ENCODE results near the gene PHF10. TPM values are rescaled to one million over a fixed set of nuclear protein-coding genes. Genes with fewer than 3 reads are reported as not detected.

Gene PHF10
- total and polyA plus RNA-seq, 2 donors from 2014 or later = 34.5 to 35.9 TPM

- peaks cover 10 to 39% (median 16%) of the 10 kb centered on the region in 3 donors for H3K36me3 ChIP-seq (ENCODE audit: control insufficient read depth in 2 of 3, insufficient read depth in 3 of 3, low read length in 3 of 3)
- no peak for FAIRE-seq
Measured at GRCh38 chr6:169714595-169714994, 9.7 kb downstream of the PHF10 start.

GRCh38 chr6:169714178-169714577, 10.1 kb downstream of the PHF10 start:
- FAIRE-seq = no peak
- intact Hi-C loops (cut with DNase I) = no loop called here

More at GRCh38 chr6:169714595-169714994, 9.7 kb downstream of the PHF10 start:
- DNase-seq = no peak
- no peak for TF ChIP-seq CTCF (IDR thresholded peaks at IDR 0.05; ENCODE audit: borderline replicate concordance, extremely low read depth, insufficient read depth)
- H3K4me3 ChIP-seq (ENCODE audit: low read length in 3 of 3) = no peak overlapping the region
- H3K9me3 ChIP-seq (ENCODE audit: control insufficient read depth in 2 of 3, insufficient read depth in 1 of 3, low read length in 3 of 3) = no peaks in the 10 kb centered on the region
- no peaks in the 10 kb centered on the region for H3K27me3 ChIP-seq (ENCODE audit: control insufficient read depth, insufficient read depth, low read length)
- H3K9ac ChIP-seq (ENCODE audit: low read length in 3 of 3) = no peak overlapping the region
- no peak overlapping the region for H3K27ac ChIP-seq (ENCODE audit: low read depth in 2 of 2, low read length in 2 of 2)
- intact Hi-C loops (cut with DNase I) = no loop called here
- peaks cover 0 to 4% (median 0%) of the 10 kb centered on the region in 3 donors for H3K4me1 ChIP-seq (ENCODE audit: control insufficient read depth in 2 of 3, insufficient read depth in 2 of 3, low read depth in 1 of 3, low read length in 3 of 3)

GRCh38 chr6:169710009-169710408, 14.3 kb downstream of the PHF10 start:
- no peak overlapping the region for H3K4me3 ChIP-seq (ENCODE audit: low read length in 3 of 3)
- H3K36me3 ChIP-seq (ENCODE audit: control insufficient read depth in 2 of 3, insufficient read depth in 3 of 3, low read length in 3 of 3) = peaks cover 8 to 45% (median 21%) of the 10 kb centered on the region in 3 donors
- no peak overlapping the region for H3K9ac ChIP-seq (ENCODE audit: low read length in 3 of 3)
- no peaks in the 10 kb centered on the region for H3K9me3 ChIP-seq (ENCODE audit: control insufficient read depth in 2 of 3, insufficient read depth in 1 of 3, low read length in 3 of 3)
- H3K27ac ChIP-seq (ENCODE audit: low read depth in 2 of 2, low read length in 2 of 2) = no peak overlapping the region
- no peaks in the 10 kb centered on the region for H3K27me3 ChIP-seq (ENCODE audit: control insufficient read depth, insufficient read depth, low read length)
- DNase-seq (no peak), FAIRE-seq (no peak)
- peaks cover 0 to 6% (median 2%) of the 10 kb centered on the region in 3 donors for H3K4me1 ChIP-seq (ENCODE audit: control insufficient read depth in 2 of 3, insufficient read depth in 2 of 3, low read depth in 1 of 3, low read length in 3 of 3)
- intact Hi-C loops (cut with DNase I) = no loop called here
- no peak for TF ChIP-seq CTCF (IDR thresholded peaks at IDR 0.05; ENCODE audit: borderline replicate concordance, extremely low read depth, insufficient read depth)

More at GRCh38 chr6:169714178-169714577, 10.1 kb downstream of the PHF10 start:
- no peaks in the 10 kb centered on the region for H3K27me3 ChIP-seq (ENCODE audit: control insufficient read depth, insufficient read depth, low read length)
- H3K36me3 ChIP-seq (ENCODE audit: control insufficient read depth in 2 of 3, insufficient read depth in 3 of 3, low read length in 3 of 3) = peaks cover 10 to 42% (median 16%) of the 10 kb centered on the region in 3 donors
- H3K4me3 ChIP-seq (ENCODE audit: low read length in 3 of 3) = no peak overlapping the region
- peaks cover 0 to 6% (median 0%) of the 10 kb centered on the region in 3 donors for H3K4me1 ChIP-seq (ENCODE audit: control insufficient read depth in 2 of 3, insufficient read depth in 2 of 3, low read depth in 1 of 3, low read length in 3 of 3)
- no peak for TF ChIP-seq CTCF (IDR thresholded peaks at IDR 0.05; ENCODE audit: borderline replicate concordance, extremely low read depth, insufficient read depth)
- no peak overlapping the region for H3K9ac ChIP-seq (ENCODE audit: low read length in 3 of 3)
- no peak overlapping the region for H3K27ac ChIP-seq (ENCODE audit: low read depth in 2 of 2, low read length in 2 of 2)
- H3K9me3 ChIP-seq (ENCODE audit: control insufficient read depth in 2 of 3, insufficient read depth in 1 of 3, low read length in 3 of 3) = no peaks in the 10 kb centered on the region
- no peak for DNase-seq

GRCh38 chr6:169709293-169709692, 15.0 kb downstream of the PHF10 start:
- no peak overlapping the region for H3K4me3 ChIP-seq (ENCODE audit: low read length in 3 of 3)
- no peaks in the 10 kb centered on the region for H3K27me3 ChIP-seq (ENCODE audit: control insufficient read depth, insufficient read depth, low read length)
- no peak overlapping the region for H3K27ac ChIP-seq (ENCODE audit: low read depth in 2 of 2, low read length in 2 of 2)
- no peaks in the 10 kb centered on the region for H3K9me3 ChIP-seq (ENCODE audit: control insufficient read depth in 2 of 3, insufficient read depth in 1 of 3, low read length in 3 of 3)
- peaks cover 8 to 38% (median 20%) of the 10 kb centered on the region in 3 donors for H3K36me3 ChIP-seq (ENCODE audit: control insufficient read depth in 2 of 3, insufficient read depth in 3 of 3, low read length in 3 of 3)
- intact Hi-C loops (cut with DNase I) = no loop called here
- DNase-seq (no peak), FAIRE-seq (no peak)
- H3K4me1 ChIP-seq (ENCODE audit: control insufficient read depth in 2 of 3, insufficient read depth in 2 of 3, low read depth in 1 of 3, low read length in 3 of 3) = peaks cover 0 to 9% (median 2%) of the 10 kb centered on the region in 3 donors
- no peak for TF ChIP-seq CTCF (IDR thresholded peaks at IDR 0.05; ENCODE audit: borderline replicate concordance, extremely low read depth, insufficient read depth)
- H3K9ac ChIP-seq (ENCODE audit: low read length in 3 of 3) = no peak overlapping the region
